Ecto neural progenitor cell (in vitro differentiated cells): Measurements from ENCODE around the gene RYR2.

Experiments used
- DNase-seq: peaks from one replicate; pipeline ENCODE4 v3.0.0-alpha.2; 2018; ENCODE audit warnings: low spot score

RYR2 gene

GRCh38 chr1:237199026-237199425 is 157.0 kb downstream of the RYR2 start:
- DNase-seq, result no peak

DNA sequence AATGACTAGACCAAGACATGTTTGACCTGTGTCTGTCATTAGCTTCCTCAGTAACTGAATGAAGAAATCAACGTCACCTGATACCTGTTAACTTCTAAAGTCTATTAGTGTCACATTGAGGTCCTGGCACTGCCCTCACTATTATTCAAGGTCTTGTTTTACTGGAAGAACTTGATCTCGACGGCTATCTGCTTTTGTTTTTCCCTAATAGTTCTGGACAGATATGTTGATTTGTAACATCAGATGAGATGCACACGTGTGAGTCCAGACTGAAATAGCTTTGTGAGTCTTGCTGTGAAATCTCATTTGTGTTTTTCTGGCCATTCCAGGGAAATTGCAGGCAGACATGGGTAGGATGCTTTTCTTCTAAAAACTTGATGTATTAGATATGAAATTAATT is 159.2 kb downstream of the RYR2 start:
- no peak for DNase-seq

- DNase-seq, result no peak
These were observed 162.9 kb downstream of the RYR2 start for GRCh38 chr1:237204841-237205240.

GRCh38 chr1:237205400-237206064 is 163.5 kb downstream of the RYR2 start:
- no peak for DNase-seq

GRCh38 chr1:237206065-237206414 is 164.1 kb downstream of the RYR2 start:
- DNase-seq, result no peak

- DNase-seq, result no peak
These were observed 169.0 kb downstream of the RYR2 start for GRCh38 chr1:237211031-237211430.

- no peak for DNase-seq
These were observed 169.6 kb downstream of the RYR2 start for GRCh38 chr1:237211540-237211939.

DNA sequence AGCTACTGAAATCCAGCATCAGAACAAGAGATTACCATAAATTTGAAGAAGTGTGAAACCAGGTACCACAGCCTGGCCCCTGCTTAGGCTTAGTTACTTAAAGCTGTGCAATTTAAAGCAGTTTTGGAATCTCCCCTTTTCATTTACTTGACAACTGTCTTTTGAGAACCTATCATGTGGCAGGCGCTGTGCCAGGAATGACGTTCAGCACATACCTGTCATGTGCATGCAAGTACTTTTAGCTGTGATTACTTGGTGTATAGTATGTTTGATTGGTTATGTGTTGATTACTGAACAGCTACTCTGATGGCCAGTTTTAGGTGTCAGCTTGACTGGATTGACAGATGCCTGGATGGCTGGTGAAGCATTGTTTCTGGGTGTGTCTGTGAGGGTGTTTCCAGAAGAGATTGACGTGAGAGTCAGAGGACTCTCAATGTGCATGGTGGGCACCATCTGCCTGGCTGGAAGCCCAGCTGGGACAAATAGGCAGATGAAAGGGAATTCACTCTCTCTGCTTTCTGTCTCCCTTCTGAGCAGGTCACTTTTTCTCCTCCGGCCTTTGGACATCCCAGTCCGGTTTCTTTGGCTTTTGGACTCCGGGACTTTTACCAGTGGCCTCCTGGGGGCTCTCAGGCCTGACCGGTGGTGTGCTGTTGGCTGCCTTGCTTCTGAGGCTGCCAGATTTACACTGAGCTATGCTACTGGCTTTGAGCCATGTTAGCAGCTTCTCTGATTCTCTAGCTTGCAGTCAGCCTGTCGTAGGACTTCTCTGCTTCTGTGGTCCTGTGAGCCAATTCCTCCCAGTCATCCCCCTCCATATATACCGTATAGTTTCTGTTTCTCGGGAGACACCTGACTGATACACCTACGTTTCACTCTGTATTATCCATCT is 178.0 kb downstream of the RYR2 start:
- DNase-seq, result no peak

GRCh38 chr1:237223419-237223818 is 181.4 kb downstream of the RYR2 start:
- no peak for DNase-seq

DNA sequence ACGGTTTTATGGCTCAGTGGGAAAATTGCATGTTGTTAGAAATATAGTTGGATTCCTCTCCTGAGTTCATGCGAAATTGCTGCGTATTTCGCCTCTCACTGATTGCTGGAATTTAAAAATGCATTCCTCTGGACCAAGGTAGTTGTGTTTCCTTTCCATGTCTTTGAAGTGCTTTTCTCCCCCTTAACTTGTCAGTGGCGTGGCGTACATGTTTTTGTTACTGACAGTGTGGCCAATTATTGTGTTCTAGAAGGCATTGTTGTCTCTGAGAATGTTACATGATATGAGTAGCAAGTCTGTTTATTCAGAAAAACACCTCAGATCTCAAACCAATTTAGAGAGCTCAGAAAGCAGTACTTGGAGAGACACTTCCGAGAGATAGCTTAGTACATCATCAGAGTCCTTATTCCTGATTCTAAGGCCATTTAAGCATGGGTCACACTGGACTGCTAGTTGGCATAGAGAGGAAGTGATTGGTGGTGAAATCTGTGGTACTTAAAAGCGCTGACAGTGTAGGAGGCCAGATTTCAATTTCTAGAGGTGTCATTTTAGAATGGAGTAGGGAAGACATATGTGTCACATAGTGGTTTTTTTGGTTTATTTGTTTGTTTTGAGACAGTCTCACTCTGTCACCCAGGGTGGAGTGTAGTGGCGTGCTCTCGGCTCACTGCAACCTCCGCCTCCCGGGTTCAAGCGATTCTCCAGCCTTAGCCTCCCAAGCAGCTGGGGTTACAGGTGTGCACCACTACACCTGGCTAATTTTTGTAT is 184.4 kb downstream of the RYR2 start:
- no peak for DNase-seq

- DNase-seq, result no peak
These were observed 185.5 kb downstream of the RYR2 start for GRCh38 chr1:237227476-237227875.

- DNase-seq, result no peak
These were observed 186.4 kb downstream of the RYR2 start for GRCh38 chr1:237228421-237228820.

- no peak for DNase-seq
These were observed 187.3 kb downstream of the RYR2 start for GRCh38 chr1:237229333-237229732.

GRCh38 chr1:237232501-237232900 is 190.5 kb downstream of the RYR2 start:
- no peak for DNase-seq

GRCh38 chr1:237235091-237235490 is 193.1 kb downstream of the RYR2 start:
- no peak for DNase-seq

DNA sequence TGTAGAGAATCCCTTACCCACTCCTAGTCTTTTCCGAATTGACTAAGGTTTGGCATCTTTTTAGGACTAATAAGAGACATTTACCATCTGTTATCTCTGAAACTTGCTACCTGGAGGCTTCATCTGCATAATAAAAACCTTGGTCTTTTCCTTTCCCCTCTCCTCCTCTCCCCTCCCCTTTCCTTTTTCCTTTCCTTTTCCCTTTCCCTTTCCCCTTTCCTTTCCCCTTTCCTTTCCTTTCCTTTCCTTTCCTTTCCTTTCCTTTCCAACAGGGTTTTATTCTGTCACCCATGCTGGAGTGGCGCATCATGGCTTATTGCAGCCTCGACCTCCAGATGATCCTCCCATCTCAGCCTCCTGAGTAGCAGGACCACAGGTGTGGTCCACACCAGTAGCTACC is 195.7 kb downstream of the RYR2 start:
- DNase-seq, result no peak

GRCh38 chr1:237239248-237239647 is 197.3 kb downstream of the RYR2 start:
- no peak for DNase-seq

GRCh38 chr1:237241038-237241437 is 199.1 kb downstream of the RYR2 start:
- DNase-seq, result no peak

- no peak for DNase-seq
These were observed 202.8 kb downstream of the RYR2 start for GRCh38 chr1:237244778-237245177.

DNA sequence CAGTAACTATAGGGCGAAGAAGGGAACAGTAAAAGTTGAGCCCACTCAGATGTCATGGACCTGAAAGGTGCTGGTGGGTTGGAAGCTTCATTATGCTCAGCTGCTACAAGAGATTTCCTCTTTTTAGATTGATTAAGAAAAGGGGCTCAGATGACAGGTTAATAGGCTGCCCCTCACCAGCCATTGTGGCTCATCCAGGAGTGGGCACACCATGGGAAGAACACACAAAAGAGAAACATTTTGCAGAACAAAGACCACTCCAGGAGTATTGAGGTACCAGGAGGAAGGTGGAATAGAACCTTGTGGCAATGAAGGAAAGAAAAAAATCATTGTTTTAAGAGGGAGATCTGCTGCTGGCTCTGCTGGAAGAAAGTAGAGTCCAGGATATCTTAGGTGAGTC is 205.5 kb downstream of the RYR2 start:
- no peak for DNase-seq

- DNase-seq, result no peak
These were observed 207.1 kb downstream of the RYR2 start for GRCh38 chr1:237249120-237249519.

GRCh38 chr1:237250055-237250454 is 208.1 kb downstream of the RYR2 start:
- DNase-seq, result no peak

DNA sequence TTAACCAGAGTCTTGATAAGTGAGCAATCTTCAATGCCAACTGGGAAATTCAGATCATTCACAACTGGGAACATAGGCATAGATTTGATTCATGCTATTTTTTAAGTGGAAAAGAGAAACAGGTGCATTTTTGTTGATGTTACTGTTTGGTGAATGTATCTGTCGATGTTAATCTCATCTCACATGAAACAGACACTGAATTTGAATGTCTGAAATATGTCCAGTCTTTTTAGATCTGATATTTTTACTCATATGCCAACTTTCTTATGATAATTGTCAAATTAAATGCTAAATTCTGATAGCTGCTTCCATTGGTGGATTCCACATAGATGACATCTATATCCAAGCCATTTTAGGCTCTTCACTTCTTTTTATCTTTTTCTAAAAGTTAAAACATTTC is 213.1 kb downstream of the RYR2 start:
- DNase-seq, result no peak
